Measurements from ENCODE around the gene MYO1B.

The MYO1B gene

DNA sequence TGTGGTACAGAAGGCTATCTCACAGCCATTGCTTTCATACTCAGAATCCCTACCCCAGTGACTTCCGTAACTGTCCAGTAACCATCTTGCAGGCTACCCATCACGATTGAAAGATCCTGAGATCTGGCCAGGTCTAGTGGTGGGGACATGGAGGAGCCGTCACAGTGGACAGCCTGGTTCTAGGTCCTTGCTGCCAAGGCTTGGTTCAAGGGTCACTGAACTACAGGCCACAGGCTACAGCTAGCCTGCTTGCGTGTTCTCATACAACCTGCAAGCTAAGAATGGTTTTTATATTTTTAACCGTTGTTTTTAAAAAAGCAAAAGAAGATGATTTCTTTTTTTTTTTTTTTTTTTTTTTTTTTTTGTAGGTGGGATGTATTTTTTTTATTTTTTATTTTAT, 151.6 kb downstream of the MYO1B start:
- no peak for DNase-seq (ENCODE audit: low read depth in 2 of 3, low spot score in 2 of 3)

DNA sequence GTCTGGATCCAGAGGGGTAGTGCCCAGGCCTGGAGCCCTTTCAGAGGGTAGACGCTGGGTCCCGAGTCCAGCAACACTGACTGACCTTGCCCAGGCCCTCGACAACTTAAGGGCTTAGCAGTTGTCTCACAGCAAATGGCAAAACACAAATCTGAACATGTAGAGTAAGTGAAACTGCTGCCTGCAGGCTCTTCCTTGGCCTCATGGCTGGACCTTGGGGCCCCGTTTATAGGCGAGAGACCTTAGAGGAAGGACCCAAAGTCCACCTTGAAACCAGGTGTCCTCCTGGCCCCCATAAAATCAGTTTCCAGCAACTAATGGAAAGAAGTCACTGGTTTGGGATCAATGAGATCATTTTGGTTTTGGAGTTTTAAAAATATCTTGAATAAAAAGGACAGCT, 154.4 kb downstream of the MYO1B start:
- DNase-seq (ENCODE audit: low read depth in 2 of 3, low spot score in 2 of 3), result no peak

DNA sequence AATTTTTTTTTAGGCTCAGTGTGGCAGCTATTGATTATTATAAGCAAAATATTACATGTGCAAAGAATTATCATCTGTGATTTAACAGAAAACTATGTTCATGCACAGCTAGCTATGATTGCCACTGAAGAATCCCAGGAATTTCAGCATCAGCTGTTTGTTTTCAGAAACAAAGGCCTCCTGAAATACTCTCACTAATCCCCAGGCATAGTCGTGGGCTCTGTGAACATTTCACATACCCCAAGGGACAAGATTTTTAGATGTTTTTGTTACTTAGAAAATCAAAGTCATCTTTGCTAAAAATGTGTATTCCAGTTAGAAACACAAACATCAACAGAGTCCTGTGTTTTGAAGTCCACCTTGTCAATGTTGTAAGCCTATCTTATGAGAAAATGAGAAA, 156.1 kb downstream of the MYO1B start:
- no peak for DNase-seq (ENCODE audit: low read depth in 2 of 3, low spot score in 2 of 3)

DNA sequence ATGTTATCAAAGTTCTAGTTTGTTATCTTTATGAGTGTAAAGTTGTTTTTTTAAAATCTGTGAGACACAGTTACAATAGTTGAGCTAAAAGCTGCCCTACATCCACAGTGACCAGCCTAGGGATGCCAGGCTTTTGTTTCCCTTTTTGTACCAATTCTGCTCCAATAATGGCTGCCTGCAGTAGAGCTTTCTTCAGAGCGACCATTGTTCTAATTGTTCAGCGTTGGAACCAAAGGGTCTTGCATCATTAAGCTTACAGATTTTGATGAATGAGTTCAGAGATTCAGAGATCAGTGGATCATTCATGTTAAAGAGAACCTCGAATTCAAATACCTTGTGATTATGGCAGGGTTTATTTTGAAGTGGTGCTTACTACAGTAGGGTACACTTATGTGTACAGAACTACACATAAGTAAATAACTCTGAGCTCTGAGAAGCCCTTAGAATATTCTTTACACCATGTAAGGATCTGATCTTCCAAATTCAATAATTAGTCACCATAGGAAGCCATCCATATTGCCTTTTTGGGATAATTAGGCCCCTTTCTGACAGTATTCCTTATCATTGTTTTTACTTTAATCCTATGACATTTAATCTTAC, 157.9 kb downstream of the MYO1B start:
- DNase-seq (ENCODE audit: low read depth in 2 of 3, low spot score in 2 of 3), result no peak

DNA sequence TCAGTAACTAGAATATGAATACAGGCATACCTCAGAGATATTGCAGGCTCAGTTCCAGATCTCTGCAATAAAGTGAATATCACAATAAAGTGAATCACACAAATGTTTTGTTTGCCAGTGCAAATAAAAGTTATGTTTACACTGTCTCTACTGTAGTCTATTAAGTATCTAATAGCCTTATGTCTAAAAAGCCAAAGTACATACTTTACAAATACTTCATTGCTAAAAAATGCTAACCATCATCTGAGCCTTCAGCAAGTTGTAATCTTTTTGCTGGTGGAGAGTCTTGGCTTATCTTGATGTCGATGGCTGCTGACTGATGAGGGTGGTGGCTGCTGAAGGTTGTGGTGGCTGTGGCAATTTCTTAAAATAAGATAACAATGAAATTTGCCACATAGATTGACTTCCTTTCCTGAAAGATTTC, 159.4 kb downstream of the MYO1B start:
- no peak for DNase-seq (ENCODE audit: low read depth in 2 of 3, low spot score in 2 of 3)

DNA sequence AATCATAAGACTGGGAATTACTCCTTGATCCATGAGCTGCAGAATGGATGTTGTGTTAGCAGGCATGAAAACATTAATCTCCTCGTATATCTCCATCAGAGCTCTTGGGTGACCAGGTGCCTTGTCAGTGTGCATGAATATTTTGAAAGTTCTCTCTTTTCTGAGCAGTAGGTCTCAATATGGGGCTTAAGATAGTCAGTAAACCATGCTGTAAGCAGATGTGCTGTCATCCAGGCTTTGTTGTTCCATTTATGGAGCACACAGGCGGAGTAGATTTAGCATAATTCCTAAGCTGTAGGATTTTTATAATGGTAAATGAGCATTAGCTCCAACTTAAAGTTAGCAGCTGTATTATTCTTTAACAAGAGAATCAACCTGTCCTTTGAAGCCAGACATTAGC, 160.3 kb downstream of the MYO1B start:
- DNase-seq (ENCODE audit: low read depth in 2 of 3, low spot score in 2 of 3), result no peak

DNA sequence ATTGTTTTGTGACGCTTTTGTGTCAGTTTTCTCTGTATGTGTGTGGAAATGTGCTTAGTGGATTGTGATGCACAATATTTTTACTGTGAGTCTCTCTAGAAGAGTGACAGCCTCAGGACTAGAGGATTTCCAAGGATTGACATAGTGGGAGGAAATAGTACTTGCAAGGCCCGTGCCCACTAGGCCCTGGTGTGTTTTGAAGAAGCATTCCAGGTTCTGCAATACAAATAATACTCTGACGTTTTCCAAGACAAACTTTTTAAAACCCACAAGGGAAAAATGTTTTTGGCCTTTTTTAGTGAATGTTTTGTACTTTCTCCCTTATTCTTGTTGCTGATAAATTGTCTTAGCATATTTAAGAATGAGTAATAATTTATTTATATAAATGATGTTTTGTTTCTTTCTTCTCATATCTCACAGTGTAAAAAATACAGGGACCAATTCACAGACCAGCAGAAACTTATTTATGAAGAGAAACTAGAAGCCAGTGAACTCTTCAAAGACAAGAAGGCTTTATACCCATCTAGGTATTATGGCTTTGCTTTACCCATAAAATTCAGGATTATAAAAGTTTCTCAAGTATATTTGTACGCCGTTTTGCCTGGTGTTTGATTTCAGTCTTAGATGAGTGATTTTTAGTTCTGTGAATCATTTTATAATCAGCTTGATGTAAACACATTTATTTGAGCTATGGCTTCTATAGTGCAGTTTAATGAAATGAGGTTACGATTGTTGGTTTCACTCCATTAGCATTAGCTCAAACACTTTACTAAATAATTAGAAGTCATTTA, 165.6 kb downstream of the MYO1B start:
- DNase-seq (ENCODE audit: low read depth in 2 of 3, low spot score in 2 of 3), result no peak

DNA sequence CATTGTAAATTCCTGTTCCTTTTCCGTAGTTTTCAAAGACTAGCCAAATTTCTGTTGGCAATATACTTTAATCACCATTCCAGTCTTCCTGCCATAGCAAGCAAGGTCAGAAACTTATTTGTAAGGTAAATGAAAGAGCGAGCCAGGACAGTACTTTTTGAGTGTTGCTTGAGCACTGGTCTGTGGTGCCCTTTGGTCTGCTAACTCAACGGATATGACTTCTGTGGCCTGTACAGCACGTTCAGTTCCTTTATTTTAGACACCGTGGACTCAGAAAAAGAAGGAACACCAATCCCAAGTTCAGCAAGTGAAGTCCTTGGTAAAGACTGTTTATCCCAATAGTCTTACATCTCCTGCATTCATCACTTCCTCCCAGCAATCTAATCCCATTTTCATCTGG, 166.3 kb downstream of the MYO1B start:
- no peak for DNase-seq (ENCODE audit: low read depth in 2 of 3, low spot score in 2 of 3)

DNA sequence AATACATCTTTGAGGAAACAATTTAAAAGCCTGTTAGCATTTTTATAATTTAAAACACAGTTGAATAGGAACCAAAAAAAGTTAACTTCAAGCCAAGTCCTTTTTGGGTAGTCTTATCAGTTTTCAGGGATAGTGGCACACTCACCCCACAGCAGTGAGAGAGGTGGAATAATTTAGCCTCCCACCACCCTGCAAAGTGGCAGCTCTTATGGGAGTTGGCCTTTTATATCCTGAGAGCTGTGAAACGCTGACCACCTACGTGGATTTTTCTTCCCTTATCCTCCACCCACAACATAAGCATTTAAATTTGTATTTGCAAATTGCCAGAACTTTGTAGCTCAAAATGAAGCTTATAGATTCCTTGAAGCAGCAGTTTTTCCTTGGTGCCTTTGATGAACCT, 167.1 kb downstream of the MYO1B start:
- DNase-seq (ENCODE audit: low read depth in 2 of 3, low spot score in 2 of 3), result no peak

DNA sequence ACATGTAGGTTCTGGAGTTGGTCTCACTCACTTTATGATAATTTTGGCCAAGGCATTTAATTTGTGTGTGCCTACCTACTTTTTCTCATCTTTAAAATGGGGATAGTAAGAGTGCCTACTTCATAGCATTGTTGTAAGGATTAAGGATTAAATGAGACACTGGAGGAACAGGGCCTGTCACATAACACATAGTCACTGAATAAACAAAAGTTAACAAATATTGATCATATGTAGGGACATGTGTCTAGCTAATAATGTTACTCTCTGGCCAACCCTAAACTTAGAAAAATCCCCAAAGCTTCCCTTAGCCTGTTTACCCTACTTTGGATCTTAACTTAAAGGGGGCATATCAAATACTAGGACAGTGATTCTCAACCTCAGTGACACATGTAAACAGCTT, 169.9 kb downstream of the MYO1B start:
- no peak for DNase-seq (ENCODE audit: low read depth in 2 of 3, low spot score in 2 of 3)

DNA sequence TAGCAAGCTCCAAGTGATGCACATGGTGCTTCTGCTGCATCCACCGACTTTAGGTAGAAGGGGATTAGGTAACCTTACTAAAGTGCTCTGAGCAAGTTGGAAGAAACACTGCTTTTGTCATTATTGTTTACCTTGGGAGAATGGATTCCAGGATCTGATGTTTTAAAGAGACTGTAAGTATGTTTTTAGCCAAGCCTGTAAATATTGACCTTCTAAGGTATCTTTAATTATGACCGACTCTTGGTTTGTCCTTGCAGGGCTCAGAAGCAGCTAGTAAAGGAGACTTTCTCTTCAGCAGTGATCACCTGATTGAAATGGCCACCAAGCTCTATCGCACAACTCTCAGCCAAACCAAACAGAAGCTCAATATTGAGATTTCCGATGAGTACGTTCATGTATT, 170.7 kb downstream of the MYO1B start:
- DNase-seq (ENCODE audit: low read depth in 2 of 3, low spot score in 2 of 3), result no peak

DNA sequence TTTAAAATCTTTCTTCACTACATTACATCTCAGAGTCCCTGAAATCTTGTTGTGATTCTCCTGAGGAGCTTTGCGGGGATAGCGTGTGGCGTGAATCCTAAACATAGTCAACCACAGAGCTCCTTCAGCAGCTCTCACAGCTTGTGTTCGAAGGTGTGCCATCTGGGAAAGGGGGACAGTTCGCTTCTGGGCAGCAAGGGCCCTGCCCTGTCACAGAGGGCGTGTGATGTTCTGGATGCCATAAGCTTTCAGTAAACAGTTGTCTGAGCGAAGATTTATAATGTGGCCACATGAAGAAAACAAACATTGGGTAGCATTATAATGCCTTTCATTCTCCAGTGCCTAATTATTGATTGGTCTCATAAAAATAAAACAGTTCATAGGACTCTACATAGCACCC, 172.5 kb downstream of the MYO1B start:
- DNase-seq (ENCODE audit: low read depth in 2 of 3, low spot score in 2 of 3), result no peak

DNA sequence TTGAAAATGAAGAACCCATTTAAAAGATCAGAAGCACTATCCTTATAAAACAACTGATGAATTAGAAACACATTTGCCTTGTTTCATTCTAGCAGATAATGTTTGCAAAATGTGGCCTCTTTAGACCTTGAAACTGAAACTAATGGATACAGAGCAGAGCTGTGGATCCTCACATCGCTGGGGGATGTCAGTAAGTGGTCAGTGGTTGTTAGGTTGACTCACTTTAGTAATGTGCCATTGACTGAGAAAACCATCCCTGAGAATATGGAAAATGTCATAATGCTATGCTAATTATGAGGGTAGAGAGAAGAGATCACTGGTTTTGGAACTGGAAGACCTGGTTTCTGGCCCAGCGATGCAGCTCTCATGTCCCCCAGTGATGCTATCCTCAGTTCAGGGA, 176.7 kb downstream of the MYO1B start:
- DNase-seq (ENCODE audit: low read depth in 2 of 3, low spot score in 2 of 3), result no peak

DNA sequence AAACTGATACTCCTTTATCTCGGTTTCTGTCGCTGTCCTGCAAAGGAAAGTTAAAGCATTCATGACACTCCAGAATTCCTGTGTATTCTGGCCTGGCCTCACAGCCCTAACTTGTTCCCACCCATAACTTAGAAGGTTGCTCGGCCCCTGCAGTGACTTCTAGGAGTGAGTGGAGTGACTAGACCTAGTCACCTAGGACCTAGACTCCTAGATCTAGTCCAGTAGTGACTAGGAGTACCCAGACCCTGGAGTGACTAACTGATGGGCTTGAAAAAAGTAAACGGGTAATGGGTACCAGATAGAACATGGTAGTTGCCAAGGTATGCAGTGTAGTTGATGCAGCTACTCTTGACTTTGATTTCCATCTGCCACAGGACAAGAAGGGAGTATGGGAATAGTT, 181.8 kb downstream of the MYO1B start:
- no peak for DNase-seq (ENCODE audit: low read depth in 2 of 3, low spot score in 2 of 3)

DNA sequence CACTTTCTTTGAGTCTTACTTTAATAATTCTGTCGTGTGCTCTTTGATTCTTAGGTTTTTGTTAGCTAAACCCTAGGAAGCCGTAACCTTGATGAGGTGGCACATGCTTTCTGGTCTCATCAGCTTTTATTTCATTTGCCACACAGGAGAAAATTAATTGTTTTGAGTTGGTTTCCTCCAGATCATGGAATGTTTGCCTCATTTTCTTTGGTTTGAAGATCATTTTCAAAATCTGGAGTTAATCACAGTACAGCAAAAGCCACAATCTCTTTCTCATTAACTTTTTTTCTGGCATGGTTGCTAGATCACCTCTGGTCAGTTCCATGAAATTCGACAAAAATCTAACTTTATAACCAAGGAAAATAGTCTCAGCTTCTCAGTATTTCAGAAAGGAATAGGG, 182.9 kb downstream of the MYO1B start:
- no peak for DNase-seq (ENCODE audit: low read depth in 2 of 3, low spot score in 2 of 3)

DNA sequence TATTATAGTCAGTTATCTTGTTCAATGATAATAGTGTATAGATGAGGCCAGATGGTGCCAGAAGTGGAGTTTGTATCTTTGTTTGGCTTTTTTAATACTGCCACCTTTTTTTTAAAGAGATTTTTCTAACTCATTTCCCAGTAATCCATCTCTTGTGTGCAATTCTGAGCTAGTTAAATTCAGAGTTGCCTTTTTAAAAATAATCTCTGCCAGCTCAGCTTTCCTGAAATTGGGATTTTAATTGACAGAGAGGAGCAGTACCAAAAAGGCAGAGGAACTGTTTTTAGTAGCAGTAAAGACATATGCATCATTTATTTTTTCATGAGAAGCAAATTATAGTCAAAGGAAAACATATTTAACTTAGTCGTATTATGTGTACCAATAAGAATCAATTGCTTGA, 185.3 kb downstream of the MYO1B start:
- no peak for DNase-seq (ENCODE audit: low read depth in 2 of 3, low spot score in 2 of 3)

DNA sequence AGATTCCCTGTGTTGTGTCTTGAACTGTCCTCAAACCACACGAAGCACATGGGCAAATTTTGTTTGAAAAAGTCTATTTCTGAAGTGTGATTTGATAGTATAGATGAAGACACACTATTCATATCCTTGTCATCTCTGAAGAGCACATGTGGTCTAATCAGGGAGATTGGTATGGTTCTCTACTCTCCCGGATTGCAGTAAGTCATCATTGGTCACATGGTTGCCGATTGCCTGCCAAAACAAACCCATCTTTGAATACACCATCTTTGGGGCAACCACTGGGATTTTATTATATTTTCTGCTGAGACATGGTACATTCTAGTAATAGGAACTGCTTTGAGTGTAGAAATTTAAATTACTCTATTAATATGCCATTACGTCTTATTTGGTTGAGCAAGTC, 186.9 kb downstream of the MYO1B start:
- DNase-seq (ENCODE audit: low read depth in 2 of 3, low spot score in 2 of 3), result no peak

DNA sequence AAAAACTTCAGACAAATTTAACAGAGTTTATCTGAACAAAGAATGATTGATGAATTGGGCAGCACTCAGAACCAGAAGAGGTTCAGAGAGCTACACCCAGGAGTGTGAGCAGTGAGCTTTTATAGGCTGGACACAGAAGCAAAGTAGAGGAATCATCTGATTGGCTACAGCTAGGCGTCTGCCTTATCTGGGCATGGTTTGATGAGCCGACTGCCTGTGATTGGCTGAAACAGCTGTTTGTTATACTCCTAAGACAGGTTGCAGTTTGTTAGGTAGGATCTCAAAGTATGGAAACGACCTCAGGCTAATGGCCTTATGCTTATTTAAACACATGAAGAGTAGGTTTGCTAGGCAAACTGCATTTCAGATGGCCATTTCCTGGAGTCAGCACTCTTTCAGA, 188.9 kb downstream of the MYO1B start:
- DNase-seq (ENCODE audit: low read depth in 2 of 3, low spot score in 2 of 3), result no peak

DNA sequence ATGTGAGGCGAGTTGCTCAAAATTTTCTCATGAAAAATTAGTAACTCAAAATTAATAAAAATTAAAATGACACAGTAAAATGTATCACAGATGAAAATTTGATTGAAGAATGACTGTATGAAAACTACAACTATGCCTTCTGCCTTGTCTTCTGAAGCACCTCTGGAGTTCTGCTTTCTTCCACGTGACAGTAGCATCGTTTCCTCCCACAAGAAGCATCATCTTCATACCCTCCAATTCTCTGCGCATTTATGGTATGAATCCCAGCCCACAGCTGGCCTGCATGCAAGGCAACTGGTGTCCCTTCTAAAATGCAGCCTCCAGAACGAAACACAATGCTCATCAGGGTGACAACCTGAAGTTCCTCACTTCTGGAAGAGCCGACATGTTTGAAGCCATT, 189.9 kb downstream of the MYO1B start:
- no peak for DNase-seq (ENCODE audit: low read depth in 2 of 3, low spot score in 2 of 3)

DNA sequence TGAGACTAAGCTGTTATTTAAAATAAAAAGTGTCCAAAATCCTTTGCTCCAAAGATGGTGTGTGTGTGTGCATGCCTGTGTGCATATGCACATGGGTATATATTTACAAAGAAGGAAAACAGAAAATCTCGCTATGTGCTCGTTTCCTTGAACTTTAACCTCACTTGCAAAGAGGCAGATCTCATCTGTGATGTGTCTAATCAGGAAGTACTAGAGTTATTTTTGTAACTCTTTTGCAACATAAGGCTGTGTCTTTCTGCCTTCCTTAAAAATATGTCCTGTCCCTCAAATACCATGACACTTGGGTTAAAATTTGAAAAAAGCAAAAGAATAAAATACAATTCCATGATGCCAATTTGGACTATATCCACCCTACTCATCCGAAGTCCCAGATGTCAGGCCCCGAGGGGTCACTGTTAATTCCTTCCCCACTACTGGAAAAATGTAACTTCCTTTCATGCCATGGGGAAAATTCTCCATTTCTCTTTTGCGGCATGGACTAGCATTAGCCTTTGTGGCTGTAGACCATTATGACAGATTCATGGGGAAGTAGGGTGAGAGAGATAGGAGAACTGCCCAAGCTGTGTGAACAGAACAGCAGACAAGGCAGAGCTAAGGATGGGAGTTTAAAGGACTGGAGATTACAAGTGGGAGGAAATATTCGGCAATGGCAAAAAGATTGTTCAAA, 191.3 kb downstream of the MYO1B start:
- DNase-seq (ENCODE audit: low read depth in 2 of 3, low spot score in 2 of 3), result no peak

DNA sequence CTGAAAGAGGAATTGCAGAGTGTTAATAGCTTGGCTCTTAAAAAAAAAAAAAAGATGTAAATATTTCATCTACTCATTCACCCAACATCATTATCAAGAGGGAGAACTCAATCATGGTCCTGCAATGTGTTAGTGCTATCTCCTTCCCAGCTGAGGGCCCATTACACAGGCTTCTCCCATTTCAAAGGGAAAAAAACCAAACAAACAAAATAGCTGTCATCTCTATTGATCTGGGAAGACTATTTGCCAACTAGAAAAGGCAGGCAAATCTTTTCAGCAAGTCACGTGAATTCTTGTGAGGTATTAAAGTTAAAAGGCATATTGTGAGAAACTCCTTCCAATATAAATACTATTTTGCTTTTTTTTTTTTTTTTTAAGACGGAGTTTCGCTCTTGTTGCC, 194.3 kb downstream of the MYO1B start:
- no peak for DNase-seq (ENCODE audit: low read depth in 2 of 3, low spot score in 2 of 3)

DNA sequence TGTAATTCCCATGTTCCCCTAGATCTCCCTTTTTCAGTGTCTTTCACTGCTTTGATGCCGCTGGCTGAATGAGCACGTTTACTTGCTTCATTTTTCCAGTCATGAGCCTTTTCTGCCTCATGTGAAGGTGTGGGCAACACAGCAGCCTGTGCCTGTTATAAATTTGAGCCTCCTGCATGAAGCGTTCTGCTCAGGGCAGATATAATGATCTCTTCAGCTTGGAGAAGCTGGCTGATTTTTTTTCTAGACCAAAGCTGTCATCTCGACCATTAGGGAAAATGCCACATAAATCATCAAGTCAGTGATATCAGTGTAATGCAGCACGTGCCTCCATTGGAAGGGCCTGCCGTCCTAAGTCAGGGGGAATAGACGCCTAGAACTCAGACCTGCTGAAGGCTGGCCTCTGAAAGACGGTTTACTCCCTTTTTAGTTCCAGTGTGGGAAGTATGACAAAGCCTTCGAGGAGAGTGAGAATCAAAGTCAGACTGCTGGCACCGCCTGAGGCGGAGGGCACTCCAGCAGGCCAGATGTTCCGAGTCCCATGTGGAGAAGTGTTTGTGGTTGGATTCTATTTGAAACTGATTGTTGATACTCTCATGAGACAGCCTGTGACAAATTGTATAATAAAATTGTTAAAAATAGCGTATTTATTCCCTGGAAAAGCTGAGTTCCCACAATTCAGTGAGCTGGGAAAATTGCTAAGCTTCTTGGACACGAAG, 196.5 kb downstream of the MYO1B start:
- DNase-seq (ENCODE audit: low read depth in 2 of 3, low spot score in 2 of 3), result no peak

Data from activated CD8-positive, alpha-beta memory T cell treated with anti-CD3 and anti-CD28 coated beads for 48 hours (primary cell).